HG03521 (cell line): ENCODE measurements around the gene JCHAIN.
"Not testable (repeated sequence)": the region's sequence is repeated elsewhere in the genome, so short reads cannot be mapped to it uniquely, and the experiment has no call there.

Experiments used
- ATAC-seq: cut with Tn5 transposase; IDR thresholded peaks from one replicate; pipeline ENCODE4 v1.9.1; 2021; ENCODE audit warnings: mild to moderate bottlenecking, moderate library complexity; ENCODE audit not compliant: unreplicated experiment

The JCHAIN gene

DNA sequence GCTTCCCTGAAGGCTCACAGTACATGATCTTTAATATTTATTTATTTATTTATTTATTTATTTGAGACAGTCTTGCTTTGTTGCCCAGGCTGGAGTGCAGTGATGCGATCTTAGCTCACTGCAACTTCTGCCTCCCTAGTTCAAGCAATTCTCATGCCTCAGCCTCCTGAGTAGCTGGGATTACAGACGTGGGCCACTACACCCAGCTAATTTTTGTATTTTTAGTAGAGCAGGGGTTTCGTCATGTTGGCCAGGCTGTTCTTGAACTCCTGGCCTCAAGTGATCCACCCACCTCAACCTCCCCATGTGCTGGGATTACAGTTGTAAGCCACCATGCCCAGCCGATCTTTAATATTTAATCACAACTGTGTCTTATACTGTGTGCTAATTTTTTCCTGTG is 15.6 kb downstream of the JCHAIN start:
- not testable (repeated sequence) for ATAC-seq

- no peak for ATAC-seq
These were observed 26.1 kb downstream of the JCHAIN start for GRCh38 chr4:70640192-70640591.

GRCh38 chr4:70637239-70637913 is 28.9 kb downstream of the JCHAIN start:
- ATAC-seq, result no peak

- ATAC-seq, result no peak
These were observed 31.8 kb downstream of the JCHAIN start for GRCh38 chr4:70634482-70634881.

- ATAC-seq, result no peak
These were observed 34.3 kb downstream of the JCHAIN start for GRCh38 chr4:70632028-70632427.

DNA sequence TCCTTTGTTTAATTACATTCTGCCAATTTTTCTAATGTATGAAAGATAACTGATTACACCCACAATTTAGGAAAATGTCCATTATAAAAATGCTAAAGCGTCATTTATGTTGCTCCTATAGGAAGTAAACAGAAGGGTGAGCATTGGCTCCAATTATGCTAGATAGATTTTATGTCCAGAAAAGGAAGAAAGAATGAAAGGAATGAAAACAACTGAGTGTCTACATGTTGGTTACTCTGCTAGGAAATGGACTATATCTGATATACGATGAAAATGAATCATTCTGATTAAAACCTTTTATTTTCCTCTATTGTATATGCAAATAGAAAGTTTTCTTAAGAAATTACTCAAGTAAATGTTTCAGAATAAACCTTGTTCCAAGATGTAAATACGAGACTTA is 36.1 kb downstream of the JCHAIN start:
- ATAC-seq, result no peak

- ATAC-seq, result no peak
These were observed 36.7 kb downstream of the JCHAIN start for GRCh38 chr4:70629469-70630090.

- ATAC-seq, result no peak
These were observed 37.9 kb downstream of the JCHAIN start, which contains the start of gene ENAM for GRCh38 chr4:70628444-70628843. TSS of gene ENAM (plus strand) at chr4:70628744. CDS start at chr4:70629501, 757 bp downstream.

DNA sequence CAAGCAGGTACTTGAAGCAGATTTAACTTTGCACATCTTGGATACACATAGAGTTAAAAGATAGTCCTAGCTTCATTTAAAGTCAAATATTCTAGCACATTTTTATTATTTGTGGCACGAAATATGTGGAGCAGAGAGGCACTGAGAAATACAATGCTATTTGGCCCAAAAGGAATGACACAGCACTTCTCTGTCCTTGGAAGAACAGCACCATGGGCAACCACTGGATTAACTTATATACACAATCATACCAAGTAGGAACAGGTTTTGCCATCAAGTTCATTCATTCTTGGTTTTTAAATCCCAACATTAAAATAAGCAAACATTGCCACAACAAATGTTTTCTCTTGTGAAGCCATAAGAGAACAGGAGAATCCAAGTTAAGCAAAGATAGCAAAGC is 38.7 kb downstream of the JCHAIN start:
- no peak for ATAC-seq

- no peak for ATAC-seq
These were observed 42.0 kb downstream of the JCHAIN start for GRCh38 chr4:70624226-70624793.

- no peak for ATAC-seq
These were observed 43.0 kb downstream of the JCHAIN start for GRCh38 chr4:70623323-70623722.

DNA sequence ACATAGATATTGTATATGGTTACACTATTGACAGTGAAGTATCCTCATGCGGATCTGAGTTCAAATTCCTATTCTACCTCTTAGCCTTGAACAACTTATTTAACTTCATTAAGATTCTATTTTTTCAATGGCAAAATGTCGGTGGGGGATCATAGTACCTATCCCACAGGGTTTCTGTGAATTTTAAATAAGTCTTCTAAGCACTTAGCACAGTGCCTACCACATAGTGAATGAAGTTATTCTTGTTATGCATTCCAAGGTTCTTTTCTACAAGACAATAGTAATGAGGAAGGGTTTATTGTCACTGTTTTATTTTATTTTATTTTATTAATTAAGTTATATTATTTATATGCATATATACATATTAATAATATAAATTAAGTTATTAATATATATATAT is 46.5 kb downstream of the JCHAIN start:
- no peak for ATAC-seq

GRCh38 chr4:70619288-70619687 is 47.0 kb downstream of the JCHAIN start:
- no peak for ATAC-seq

GRCh38 chr4:70614184-70614555 is 52.1 kb downstream of the JCHAIN start:
- ATAC-seq, result no peak

GRCh38 chr4:70613306-70614183 is 52.8 kb downstream of the JCHAIN start:
- ATAC-seq, result no peak

- ATAC-seq, result no peak
These were observed 58.0 kb downstream of the JCHAIN start for GRCh38 chr4:70608324-70608723.

DNA sequence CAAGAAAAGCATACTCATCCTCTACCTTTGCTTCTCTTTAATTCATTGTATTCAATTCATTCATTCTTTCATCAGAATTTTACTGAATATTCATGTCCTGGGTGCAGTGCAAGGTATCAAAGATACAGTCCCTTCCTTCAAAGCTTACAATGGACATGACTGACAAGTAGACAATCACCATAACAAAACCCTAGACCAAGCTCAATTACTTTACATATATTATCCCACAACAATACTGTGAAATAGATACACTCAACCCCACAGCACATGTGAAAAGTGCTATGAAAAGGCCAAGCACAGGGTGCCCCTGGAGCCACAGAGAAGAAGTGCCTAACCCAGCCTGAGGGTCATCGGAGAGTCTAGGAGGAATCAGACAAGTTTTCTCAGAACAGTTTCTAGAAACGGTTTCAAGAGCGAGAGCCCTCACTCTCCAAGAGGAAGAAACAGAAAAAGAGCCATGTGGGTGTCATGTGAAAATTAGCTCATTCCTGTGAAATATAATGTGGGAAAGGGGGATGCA is 58.9 kb downstream of the JCHAIN start:
- ATAC-seq, result no peak

GRCh38 chr4:70606459-70606858 is 59.8 kb downstream of the JCHAIN start:
- ATAC-seq, result no peak
